ENCODE results near the gene ABTB1. TPM values are rescaled to one million over a fixed set of nuclear protein-coding genes. Genes with fewer than 3 reads are reported as not detected.

The ABTB1 gene
- total RNA-seq, 1 donor from 2014 or later: 11.8 TPM

- no peak overlapping the region for H3K9ac ChIP-seq (ENCODE audit: low read length)
- no peak overlapping the region for H3K4me3 Mint-ChIP-seq (ENCODE audit: unreplicated experiment)
- FAIRE-seq: no peak
- H4K20me1 ChIP-seq (ENCODE audit: insufficient read depth, low read length): no peaks in the 10 kb centered on the region
- no peaks in the 10 kb centered on the region for H3K27me3 Mint-ChIP-seq (ENCODE audit: low read depth, unreplicated experiment)
- peaks cover 8% of the 10 kb centered on the region for H3K36me3 Mint-ChIP-seq (ENCODE audit: low read depth, unreplicated experiment)
- H3K4me1 ChIP-seq (ENCODE audit: insufficient read depth, low read length): peaks cover 33% of the 10 kb centered on the region
- no peak overlapping the region for H3K4me2 ChIP-seq (ENCODE audit: low read length)
- no peak for DNase-seq (ENCODE audit: low read depth)
- no peaks in the 10 kb centered on the region for H3K36me3 ChIP-seq (ENCODE audit: insufficient read depth, low read length)
- no peaks in the 10 kb centered on the region for H3K27me3 ChIP-seq (ENCODE audit: insufficient read depth, low read length)
- TF ChIP-seq EZH2 (IDR thresholded peaks at IDR 0.05; ENCODE audit: insufficient read depth, low read length) (no peak), CTCF (IDR thresholded peaks at IDR 0.05; ENCODE audit: insufficient read depth, low read depth, low read length) (no peak)
- peak overlapping the region; percentile 58 for H3K27ac Mint-ChIP-seq (ENCODE audit: unreplicated experiment)
- no peak overlapping the region for H3K27ac ChIP-seq (ENCODE audit: low read depth, low read length)
- H3K4me1 Mint-ChIP-seq (ENCODE audit: low read depth, unreplicated experiment): peaks cover 26% of the 10 kb centered on the region
- no peaks in the 10 kb centered on the region for H3K9me3 Mint-ChIP-seq (ENCODE audit: unreplicated experiment)
- H3K9me3 ChIP-seq (ENCODE audit: insufficient read depth, low read depth, low read length): no peaks in the 10 kb centered on the region
- no peak overlapping the region for H2AFZ ChIP-seq (ENCODE audit: low read depth, low read length)
- H3K79me2 ChIP-seq (ENCODE audit: insufficient read depth, low read length): no peaks in the 10 kb centered on the region
- H3K4me3 ChIP-seq (ENCODE audit: insufficient read depth, low read depth, low read length): no peak overlapping the region
Observed at GRCh38 chr3:127691489-127691888, 18.7 kb downstream of the ABTB1 start.

GRCh38 chr3:127691974-127692373, 19.2 kb downstream of the ABTB1 start:
- no peak overlapping the region for H3K4me2 ChIP-seq (ENCODE audit: low read length)
- no peak for TF ChIP-seq EZH2 (IDR thresholded peaks at IDR 0.05; ENCODE audit: insufficient read depth, low read length)
- TF ChIP-seq CTCF (IDR thresholded peaks at IDR 0.05; ENCODE audit: insufficient read depth, low read depth, low read length): no peak
- H3K27me3 ChIP-seq (ENCODE audit: insufficient read depth, low read length): no peaks in the 10 kb centered on the region
- no peaks in the 10 kb centered on the region for H3K9me3 Mint-ChIP-seq (ENCODE audit: unreplicated experiment)
- no peak overlapping the region for H3K27ac ChIP-seq (ENCODE audit: low read depth, low read length)
- peaks cover 37% of the 10 kb centered on the region for H3K4me1 ChIP-seq (ENCODE audit: insufficient read depth, low read length)
- no peak overlapping the region for H2AFZ ChIP-seq (ENCODE audit: low read depth, low read length)
- H3K4me1 Mint-ChIP-seq (ENCODE audit: low read depth, unreplicated experiment): peaks cover 26% of the 10 kb centered on the region
- DNase-seq (ENCODE audit: low read depth) (no peak), FAIRE-seq (no peak)
- H3K4me3 Mint-ChIP-seq (ENCODE audit: unreplicated experiment): no peak overlapping the region
- H4K20me1 ChIP-seq (ENCODE audit: insufficient read depth, low read length): no peaks in the 10 kb centered on the region
- H3K9me3 ChIP-seq (ENCODE audit: insufficient read depth, low read depth, low read length): no peaks in the 10 kb centered on the region
- H3K27me3 Mint-ChIP-seq (ENCODE audit: low read depth, unreplicated experiment): no peaks in the 10 kb centered on the region
- H3K36me3 ChIP-seq (ENCODE audit: insufficient read depth, low read length): no peaks in the 10 kb centered on the region
- no peak overlapping the region for H3K27ac Mint-ChIP-seq (ENCODE audit: unreplicated experiment)
- H3K9ac ChIP-seq (ENCODE audit: low read length): no peak overlapping the region
- H3K36me3 Mint-ChIP-seq (ENCODE audit: low read depth, unreplicated experiment): peaks cover 8% of the 10 kb centered on the region
- no peaks in the 10 kb centered on the region for H3K79me2 ChIP-seq (ENCODE audit: insufficient read depth, low read length)
- H3K4me3 ChIP-seq (ENCODE audit: insufficient read depth, low read depth, low read length): no peak overlapping the region

GRCh38 chr3:127692501-127693335, 20.0 kb downstream of the ABTB1 start:
- Histone ChIP-seq H3K4me1 (ENCODE audit: insufficient read depth, low read length) (peaks cover 45% of the 10 kb centered on the region), H3K27ac (ENCODE audit: low read depth, low read length) (no peak overlapping the region), H3K4me2 (ENCODE audit: low read length) (no peak overlapping the region), H3K9ac (ENCODE audit: low read length) (no peak overlapping the region), H2AFZ (ENCODE audit: low read depth, low read length) (no peak overlapping the region), H3K27me3 (ENCODE audit: insufficient read depth, low read length) (no peaks in the 10 kb centered on the region), H3K36me3 (ENCODE audit: insufficient read depth, low read length) (no peaks in the 10 kb centered on the region), H3K9me3 (ENCODE audit: insufficient read depth, low read depth, low read length) (no peaks in the 10 kb centered on the region), H3K4me3 (ENCODE audit: insufficient read depth, low read depth, low read length) (no peak overlapping the region), H3K79me2 (ENCODE audit: insufficient read depth, low read length) (no peaks in the 10 kb centered on the region), H4K20me1 (ENCODE audit: insufficient read depth, low read length) (no peaks in the 10 kb centered on the region)
- DNase-seq (ENCODE audit: low read depth) (no peak), FAIRE-seq (no peak)
- Mint-ChIP-seq H3K27me3 (ENCODE audit: low read depth, unreplicated experiment) (no peaks in the 10 kb centered on the region), H3K4me3 (ENCODE audit: unreplicated experiment) (no peak overlapping the region), H3K9me3 (ENCODE audit: unreplicated experiment) (no peaks in the 10 kb centered on the region), H3K36me3 (ENCODE audit: low read depth, unreplicated experiment) (peaks cover 8% of the 10 kb centered on the region), H3K4me1 (ENCODE audit: low read depth, unreplicated experiment) (peaks cover 31% of the 10 kb centered on the region), H3K27ac (ENCODE audit: unreplicated experiment) (peak overlapping the region; percentile 14)
- TF ChIP-seq EZH2 (IDR thresholded peaks at IDR 0.05; ENCODE audit: insufficient read depth, low read length) (no peak), CTCF (IDR thresholded peaks at IDR 0.05; ENCODE audit: insufficient read depth, low read depth, low read length) (no peak)
